Hair follicle dermal papilla cell (primary cell): ENCODE results near the gene ZC3H7B. TPM values are rescaled to one million over a fixed set of nuclear protein-coding genes. Genes with fewer than 3 reads are reported as not detected.

Source experiments
- small RNA-seq: library from RNA; depleted of rRNA; stranded (forward); fragments of <200 nt; gene quantifications from one replicate; pipeline ENCODE3, GENCODE V24; 2012
- total RNA-seq: library from RNA; depleted of rRNA; stranded (reverse); fragments of >200 nt; gene quantifications from 2 replicates; pipeline ENCODE4 v1.2.3, GENCODE V29; 2012

The ZC3H7B gene, protein sequence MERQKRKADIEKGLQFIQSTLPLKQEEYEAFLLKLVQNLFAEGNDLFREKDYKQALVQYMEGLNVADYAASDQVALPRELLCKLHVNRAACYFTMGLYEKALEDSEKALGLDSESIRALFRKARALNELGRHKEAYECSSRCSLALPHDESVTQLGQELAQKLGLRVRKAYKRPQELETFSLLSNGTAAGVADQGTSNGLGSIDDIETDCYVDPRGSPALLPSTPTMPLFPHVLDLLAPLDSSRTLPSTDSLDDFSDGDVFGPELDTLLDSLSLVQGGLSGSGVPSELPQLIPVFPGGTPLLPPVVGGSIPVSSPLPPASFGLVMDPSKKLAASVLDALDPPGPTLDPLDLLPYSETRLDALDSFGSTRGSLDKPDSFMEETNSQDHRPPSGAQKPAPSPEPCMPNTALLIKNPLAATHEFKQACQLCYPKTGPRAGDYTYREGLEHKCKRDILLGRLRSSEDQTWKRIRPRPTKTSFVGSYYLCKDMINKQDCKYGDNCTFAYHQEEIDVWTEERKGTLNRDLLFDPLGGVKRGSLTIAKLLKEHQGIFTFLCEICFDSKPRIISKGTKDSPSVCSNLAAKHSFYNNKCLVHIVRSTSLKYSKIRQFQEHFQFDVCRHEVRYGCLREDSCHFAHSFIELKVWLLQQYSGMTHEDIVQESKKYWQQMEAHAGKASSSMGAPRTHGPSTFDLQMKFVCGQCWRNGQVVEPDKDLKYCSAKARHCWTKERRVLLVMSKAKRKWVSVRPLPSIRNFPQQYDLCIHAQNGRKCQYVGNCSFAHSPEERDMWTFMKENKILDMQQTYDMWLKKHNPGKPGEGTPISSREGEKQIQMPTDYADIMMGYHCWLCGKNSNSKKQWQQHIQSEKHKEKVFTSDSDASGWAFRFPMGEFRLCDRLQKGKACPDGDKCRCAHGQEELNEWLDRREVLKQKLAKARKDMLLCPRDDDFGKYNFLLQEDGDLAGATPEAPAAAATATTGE
- total RNA-seq, result 116 and 120 TPM in 2 replicates

DNA sequence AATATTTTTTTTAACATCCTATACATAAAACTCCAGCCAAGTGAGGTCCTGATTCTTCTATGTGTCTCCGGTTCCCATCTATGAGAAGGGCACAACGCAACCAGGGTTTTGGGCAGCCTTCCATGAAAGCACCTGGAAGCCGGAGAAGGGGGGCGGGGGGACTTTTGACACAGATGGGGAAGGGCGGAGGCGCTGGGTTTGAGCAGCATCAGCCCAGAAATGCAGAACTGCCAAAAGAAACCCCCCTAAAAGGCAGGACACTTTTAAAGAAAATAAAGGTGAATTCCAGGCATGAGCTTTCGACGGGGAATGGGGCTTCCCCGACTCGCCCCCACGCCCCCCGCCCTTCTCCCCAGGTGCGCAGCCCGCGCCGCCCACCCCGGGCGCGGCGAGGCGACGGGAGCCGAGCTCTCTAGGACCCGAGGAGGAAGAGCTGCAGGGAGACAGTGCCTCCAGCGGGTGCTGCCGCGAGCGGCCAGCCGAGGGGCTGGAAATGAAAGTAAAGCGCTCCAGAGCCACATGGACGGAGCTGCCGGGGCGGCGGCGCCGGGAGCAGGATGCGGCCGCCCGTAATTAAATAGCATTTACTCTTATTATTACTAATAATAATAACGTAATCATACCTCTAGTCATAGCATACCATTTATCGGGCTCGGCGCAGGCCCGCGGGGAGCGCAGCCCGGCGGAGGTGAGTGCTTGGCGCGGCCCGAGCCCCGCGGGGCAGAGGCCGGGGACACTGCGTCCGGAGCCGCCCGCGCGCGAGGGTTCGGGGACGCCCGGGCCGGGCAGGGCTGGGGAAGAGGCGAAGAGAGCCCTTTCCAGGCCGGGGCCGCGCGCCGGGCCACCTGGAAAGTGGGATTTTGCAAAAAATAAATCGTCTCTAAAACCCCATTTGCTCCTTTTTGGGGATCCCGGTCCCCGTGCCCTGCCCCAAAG, at the start of gene ZC3H7B:
Gene ZC3H7B, plus strand, starts transcription at position 441 of the 936 bp plus-strand sequence. CDS start 19,136 bp downstream, outside the sequence.

DNA sequence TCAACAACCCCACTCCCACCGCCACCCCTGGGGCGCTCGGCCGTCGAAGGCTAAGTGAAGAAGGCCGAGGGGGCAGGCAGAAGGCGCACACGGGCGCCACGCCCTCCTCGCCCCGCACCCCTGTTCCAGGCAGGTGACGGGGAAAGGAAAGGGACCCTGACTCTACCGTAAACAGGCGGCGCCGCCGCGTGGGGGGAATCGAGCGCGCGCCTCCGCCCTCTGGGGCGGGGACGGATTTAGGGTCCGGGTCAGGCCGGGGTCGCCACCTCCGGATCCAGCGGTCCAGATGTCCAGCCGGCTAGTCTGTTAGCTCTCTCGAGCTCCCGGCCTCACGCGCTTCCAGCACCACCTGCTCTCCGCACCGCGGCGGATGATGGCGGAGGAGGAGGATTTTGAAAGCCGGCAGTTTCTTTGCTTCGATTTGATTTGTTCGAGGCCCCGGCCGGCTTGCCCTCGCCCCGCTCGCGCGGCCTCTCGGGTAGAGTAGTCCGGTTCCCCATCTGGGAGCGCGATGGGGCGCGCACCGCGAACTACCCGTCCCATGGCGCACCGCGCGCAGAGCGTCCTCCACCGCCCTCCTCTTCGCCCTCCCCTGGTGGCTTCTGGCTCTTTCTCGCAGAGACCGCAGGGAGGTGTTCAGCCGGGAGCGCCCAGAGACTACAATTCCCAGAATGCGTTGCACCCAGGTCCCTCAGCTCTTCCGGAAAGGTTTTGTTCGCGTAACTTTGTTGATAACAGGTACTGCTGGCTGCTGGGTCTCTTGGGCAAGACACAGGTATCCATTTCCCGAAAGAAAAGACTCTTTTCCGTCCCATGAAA, 15.3 kb upstream of the ZC3H7B start, which contains the start of gene RANGAP1:
Gene RANGAP1, minus strand, starts transcription at position 368 of the 819 bp plus-strand sequence. CDS start 5,143 bp downstream, outside the sequence.

DNA sequence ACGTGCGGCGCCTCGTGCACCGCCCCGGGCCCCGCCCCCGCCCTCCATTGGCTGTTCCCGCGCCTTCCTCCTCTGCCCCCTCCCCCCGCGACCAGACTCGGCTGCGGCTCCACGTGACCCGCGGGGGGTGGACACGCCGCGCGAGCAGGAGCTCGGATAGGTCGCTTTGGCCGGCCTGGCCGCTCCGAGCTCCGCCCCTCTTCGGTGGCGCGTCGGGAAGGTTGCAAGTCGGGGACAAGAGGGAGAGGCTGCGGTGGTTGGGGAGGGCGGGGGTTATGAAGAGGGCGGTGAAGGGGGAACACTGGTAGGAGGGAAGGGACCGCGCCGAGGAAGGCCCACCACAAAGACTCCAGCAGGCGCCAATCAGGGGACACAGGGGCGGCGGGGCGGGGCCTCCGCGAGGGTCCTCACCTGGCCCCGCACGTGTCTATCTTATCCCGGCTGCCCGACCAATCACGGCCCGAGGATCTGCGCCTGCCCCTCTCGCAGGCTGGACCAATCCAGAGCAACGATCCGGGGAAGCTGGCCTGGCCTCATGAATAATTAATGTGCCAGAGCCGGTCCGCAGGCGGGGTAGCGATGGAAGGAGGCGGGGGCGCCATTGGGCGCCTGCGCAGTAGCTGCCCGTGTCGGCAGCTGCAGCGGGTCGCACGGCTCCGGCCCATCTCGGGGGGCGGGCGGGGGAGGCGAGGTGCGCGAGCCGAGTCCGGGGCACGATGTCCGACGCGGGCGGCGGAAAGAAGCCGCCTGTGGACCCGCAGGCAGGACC, 80.2 kb downstream of the ZC3H7B start, which contains the start of gene TEF:
Gene TEF, plus strand, starts transcription at position 614 of the 769 bp plus-strand sequence. Its CDS starts 103 bp downstream, at position 717.

Small RNA genes lying within 50 kb of the gene (small RNA-seq; reads per million reads assigned to genes)
- gene MIR6889 (not detected), gene RNU6-495P (not detected)

Other genes starting within 250 kb of the ZC3H7B start
- gene EP300, start 208.9 kb upstream of the ZC3H7B start, total RNA-seq, result 71.0 and 104 TPM in 2 replicates
- 21.1 TPM in 2 replicates for gene L3MBTL2, start 96.2 kb upstream of the ZC3H7B start, total RNA-seq
- 1.1 and 1.7 TPM in 2 replicates for gene CHADL, start 60.6 kb upstream of the ZC3H7B start, total RNA-seq
- 57.3 and 71.6 TPM in 2 replicates for gene RANGAP1, start 15.3 kb upstream of the ZC3H7B start, total RNA-seq
- 18.8 and 21.0 TPM in 2 replicates for gene TEF, start 80.4 kb downstream of the ZC3H7B start, total RNA-seq
- 34.7 and 34.9 TPM in 2 replicates for gene TOB2, start 145.3 kb downstream of the ZC3H7B start, total RNA-seq
- 34.2 and 36.3 TPM in 2 replicates for gene PHF5A, start 167.2 kb downstream of the ZC3H7B start, total RNA-seq
- 66.1 and 70.7 TPM in 2 replicates for gene ACO2, start 167.6 kb downstream of the ZC3H7B start, total RNA-seq
- gene POLR3H, start 242.9 kb downstream of the ZC3H7B start, total RNA-seq, result 33.6 and 42.0 TPM in 2 replicates